HG02678 (cell line): ENCODE measurements around the gene RPRD2.
A peak's percentile ranks its signal among the peaks of the same experiment; 100 is the strongest.
"Not testable (repeated sequence)": the region's sequence is repeated elsewhere in the genome, so short reads cannot be mapped to it uniquely, and the experiment has no call there.

Experiments used
- ATAC-seq: cut with Tn5 transposase; IDR thresholded peaks from one replicate; pipeline ENCODE4 v1.9.1; 2021; ENCODE audit warnings: mild to moderate bottlenecking, moderate library complexity; ENCODE audit not compliant: unreplicated experiment

Gene RPRD2

DNA sequence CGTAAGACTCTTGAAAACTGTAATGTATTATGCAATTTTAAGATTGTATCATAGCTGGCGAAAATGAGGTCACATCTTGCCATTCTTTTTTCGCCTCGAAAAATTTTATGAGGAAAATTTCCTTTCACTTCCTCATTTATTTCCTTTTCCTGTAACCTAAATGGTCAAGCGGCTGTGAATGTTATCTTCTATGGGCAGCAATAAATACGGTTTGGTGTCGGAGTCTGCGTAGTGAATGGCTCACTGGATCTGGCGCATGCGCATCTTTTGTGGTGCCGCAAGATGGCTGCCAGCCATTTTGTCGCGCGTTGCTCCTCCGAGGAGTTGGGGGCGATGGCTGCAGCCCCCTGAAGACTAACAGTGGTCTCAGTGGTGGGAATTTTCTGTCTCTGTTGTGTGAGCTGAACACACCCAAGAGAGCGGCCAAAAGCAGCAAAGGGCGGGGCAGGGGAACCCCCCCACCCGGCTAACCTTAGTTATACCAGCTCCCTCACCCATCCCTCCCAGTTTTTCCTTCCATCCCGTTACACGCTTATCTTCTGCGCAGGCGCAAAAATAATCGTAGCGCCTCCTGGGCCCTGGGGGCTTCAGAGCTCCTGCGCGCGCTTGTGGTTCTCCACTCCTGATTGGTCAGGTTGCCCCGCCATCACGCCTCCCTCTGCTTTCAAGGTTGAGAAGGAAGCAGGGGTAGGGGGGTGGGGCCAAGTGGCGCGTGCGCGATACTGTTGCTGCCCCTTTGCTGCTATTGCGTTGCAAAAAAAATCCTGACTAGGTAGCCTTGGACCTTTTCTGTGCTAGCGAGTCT lies at the start of gene RPRD2:
Gene RPRD2 (plus strand): TSS at position 722 of the 805 bp plus-strand sequence. CDS start 568 bp downstream, outside the sequence.
- ATAC-seq, result peak; percentile 82

DNA sequence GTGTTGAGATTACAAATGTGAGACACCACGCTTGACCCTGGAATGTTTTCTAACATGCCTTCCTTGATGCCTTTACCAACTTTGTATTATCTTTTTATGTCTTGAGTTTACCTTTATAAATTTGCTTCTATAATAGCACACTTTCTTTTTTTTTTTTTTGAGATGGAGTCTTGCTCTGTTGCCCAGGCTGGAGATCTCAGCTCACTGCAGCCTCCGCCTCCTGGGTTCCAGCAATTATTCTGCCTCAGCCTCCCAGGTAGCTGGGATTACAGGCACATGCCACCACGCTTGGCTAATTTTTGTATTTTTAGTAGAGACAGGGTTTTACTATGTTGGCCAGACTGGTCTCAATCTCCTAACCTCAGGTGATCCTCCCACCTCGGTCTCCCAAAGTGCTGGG lies 49.3 kb upstream of the RPRD2 start:
- ATAC-seq, result not testable (repeated sequence)

DNA sequence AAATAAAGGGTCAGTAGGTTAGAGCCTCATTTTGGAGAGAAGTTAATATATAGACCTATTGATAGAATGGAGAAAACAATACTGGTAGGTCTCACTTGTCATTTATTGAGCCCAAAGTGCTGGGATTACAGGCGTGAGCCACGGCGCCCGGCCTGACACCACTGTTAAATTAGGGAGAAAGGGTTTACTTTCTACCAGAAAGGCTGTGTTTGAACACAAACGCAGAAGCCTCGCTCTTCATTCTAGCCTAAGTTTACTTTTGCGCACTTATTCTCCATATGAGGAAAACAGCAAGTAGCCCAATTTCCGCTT lies 43.3 kb upstream of the RPRD2 start:
- no peak for ATAC-seq

DNA sequence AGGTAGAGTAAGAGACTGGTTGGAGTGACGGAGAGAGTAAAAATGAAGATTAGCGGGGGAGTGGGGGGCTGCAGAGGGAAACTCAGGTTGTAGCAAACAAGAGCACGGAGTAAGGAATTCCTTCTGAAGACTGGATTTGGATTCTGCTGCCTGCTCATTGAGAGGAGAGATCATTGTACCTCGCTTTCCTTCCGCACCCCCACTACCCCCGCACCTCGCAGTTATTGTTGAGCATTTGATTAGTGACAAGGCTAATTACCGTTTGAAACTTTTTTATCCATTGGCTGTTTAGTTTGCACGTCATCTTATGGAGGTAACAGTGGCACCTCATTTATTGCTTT lies 42.2 kb upstream of the RPRD2 start:
- no peak for ATAC-seq

DNA sequence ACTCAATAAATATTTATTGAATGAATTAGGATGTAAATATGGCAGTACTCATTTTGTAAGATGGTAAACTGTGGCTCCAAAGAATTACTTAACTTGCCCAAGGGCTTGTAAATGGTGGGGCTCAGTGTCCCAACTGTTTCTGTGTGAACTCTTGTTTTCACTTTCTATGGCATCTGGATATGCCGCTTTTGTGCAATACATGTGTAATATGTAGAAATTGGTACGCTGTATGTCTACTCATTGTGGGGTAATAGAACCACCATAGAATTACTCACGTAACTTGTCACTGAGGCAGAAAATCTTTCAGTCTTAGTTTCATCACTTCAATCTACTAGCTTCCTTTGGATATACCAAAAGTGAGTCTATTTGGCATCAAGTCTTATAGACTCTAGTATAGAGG lies 41.6 kb upstream of the RPRD2 start:
- ATAC-seq, result no peak

DNA sequence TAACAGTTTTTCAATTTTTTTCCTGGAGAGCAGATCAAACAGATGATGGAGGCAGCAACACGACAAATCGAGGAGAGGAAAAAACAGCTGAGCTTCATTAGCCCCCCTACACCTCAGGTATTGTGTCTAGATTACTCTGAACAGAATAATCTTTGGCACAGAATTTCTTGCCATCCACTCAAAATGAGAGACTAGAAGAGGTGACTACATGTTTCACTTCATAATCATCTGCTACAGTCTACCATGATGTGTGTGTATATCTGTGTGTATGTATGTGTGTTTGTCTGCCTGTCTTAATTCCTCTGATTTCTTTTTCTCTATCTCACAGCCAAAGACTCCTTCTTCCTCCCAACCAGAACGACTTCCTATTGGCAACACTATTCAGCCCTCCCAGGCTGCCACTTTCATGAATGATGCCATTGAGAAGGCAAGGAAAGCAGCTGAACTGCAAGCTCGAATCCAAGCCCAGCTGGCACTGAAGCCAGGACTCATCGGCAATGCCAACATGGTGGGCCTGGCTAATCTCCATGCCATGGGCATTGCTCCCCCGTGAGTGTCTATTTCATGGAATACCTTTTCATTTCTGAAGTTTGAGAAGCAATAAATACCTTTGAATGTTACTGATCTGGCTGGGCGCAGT lies 31.2 kb upstream of the RPRD2 start:
- no peak for ATAC-seq

DNA sequence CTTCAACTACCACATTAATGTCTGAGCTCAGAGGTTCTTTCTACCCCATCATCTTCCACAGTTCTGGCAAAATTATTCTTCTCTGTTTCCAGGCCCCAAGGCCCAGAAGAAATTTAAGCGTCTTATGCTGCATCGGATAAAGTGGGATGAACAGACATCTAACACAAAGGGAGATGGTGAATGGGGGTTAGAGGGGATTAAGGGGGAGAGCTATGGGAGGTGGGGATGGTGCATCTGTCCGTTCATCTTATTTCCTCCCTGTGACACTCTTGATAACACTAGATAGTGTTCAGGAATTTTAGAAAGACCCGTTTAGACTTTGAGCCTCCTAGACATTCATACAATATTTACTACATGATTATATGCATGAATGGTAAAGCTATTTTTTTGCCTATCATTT lies 17.6 kb upstream of the RPRD2 start:
- no peak for ATAC-seq

DNA sequence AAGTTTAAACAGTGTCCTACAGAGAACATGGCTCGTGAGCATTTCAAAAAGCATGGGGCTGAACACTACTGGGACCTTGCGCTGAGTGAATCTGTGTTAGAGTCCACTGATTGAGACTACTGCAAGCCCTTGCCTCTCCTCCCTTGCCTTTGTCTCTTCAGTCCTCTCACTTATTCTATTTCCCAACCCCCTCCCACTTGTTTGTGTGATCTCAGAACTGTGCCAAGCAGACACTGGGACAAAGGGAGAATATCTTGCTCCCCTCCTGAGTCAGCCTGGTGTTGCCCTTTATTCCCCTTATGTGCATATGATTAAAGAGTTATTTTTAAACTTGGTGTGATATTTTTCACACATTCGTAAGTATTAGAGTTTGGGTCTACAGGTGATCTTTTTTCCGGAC lies 11.1 kb upstream of the RPRD2 start:
- no peak for ATAC-seq

DNA sequence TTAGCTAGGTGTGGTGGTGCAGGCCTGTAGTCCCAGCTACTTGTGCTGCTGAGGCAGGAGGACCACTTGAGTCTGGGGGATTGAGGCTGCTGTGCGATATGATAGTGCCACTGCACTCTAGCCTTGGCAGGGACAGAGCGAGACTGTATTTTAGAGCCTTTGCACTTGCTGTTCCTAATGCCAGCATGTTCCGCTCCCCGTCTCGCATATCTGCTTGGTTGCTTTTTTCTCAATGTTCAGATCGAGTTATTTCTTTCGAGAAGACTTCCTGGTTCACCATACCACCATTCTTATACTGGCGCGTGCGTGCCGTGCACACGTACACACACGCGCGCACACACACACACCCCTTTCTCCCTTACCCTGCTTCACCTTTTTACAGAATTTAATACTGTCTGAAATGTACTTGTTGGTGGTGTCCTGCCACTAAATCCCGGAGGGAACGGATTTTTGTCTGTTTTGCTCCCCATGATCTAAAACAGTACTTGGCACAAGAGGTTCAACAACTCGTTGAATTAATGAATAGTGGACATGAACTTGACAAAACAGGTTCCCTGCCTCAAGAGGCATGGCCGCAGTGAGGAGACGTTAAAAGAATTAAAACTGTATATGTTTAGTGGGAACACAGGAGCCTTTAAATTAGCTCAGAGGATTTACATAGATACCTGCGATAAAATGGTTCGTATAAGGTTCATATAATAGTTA lies 1.1 kb upstream of the RPRD2 start:
- ATAC-seq, result no peak

DNA sequence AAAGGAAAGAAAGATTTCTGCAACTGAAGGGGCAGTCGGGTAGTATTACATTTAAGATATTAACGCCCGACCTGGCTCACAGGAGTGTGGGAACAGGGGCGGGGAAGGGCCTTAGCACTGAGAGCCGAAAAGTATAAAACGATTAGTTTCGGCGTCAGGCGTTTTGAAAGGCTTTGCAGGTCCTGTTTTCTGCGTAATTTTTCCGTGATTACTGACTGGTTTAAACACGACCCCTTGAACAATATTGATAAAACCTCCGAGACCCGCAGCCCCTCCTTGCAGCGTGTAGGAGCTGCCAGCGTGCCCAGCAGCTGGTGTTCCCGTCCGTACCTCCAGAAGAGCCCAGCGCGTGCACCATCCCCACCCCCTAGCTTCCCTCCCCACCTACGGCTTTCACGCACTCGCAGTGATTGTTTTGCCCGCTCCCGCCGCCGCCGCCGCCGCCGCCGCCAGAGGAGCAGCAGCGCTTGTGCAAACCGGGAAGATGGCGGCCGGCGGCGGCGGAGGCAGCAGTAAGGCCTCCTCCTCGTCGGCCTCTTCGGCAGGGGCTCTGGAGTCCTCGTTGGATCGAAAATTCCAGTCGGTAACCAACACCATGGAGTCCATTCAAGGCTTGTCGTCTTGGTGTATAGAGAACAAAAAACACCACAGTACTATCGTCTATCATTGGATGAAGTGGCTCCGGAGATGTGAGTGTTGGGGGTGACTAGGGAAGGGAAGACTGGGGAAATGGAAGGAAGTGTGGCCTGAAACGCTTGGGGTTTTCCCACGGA lies 470 bp downstream of the RPRD2 start:
- peak; percentile 20 for ATAC-seq

DNA sequence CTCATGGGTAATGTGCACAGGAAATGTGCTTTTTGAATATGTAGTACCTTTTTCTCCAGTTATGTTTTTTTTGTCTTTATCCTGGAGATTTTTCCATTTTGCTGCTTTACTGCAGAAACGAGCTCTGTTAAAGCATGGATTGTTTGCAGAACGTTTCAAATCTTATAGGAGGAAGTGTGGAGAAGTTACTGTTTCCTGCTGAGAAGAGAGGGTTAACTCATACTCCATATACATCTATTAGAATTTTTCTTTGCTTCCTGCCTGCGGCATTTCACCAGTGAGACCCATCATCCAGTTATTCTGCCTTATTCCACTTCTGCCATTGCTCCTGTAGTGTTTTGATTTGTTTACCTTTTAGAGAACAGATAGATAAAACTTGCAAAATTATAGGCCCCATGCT lies 2.0 kb downstream of the RPRD2 start:
- ATAC-seq, result no peak

DNA sequence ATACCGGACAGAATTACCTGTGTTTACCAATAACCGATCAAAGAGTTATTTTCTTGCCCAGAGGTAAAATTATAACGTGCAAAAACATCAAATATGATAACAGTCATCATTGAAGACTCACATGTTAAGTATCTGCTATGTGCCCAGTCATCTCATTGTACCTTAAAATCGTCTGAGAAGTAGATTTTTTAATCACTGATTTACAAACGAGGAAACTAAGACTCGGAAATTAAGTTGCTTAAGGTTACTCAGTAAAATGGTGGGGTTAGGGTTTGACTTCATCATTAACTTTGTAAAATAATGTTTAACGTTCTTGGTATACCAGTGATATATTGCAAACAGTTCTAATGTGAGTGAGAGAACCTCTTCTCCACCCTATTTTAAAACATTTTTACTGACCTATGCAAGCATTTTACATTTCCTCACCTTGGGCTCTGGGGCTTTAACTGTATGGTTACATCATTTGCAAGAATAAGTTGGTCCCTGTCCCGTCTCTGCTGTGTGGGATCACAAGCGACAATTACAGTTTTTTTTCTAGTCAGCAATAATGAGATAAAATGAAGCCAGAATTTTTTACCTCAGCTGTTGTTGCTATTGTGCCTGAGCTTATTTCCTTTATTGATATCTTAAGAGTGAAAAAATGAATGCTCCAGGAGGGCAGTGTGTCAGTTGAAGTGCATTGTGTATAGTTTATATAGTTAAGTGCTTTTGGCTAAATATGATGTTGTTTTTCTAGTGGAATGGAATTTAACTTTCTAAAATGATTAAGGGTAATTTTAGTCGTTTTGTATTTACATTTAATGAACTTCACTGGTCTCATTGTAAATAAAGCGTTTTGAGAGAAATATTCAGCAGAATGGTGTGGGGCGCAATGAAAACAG lies 2.7 kb downstream of the RPRD2 start:
- no peak for ATAC-seq

DNA sequence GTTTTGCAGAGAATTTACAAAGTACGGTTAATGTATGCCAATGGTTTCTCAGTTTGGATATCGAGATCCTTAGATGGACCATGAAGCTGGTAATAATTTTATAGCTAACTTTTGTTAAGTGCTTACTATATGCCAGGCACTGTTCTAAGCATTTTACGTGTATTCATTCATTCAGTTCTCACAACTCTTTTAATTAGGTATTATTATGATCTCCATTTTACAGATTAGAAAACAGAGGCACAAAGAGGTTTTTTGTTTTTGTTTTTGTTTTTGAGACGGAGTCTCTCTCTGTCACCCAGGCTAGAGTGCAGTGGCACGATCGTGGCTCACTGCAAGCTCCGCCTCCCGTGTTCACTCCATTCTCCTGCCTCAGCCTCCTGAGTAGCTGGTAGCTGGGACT lies 7.2 kb downstream of the RPRD2 start:
- ATAC-seq, result no peak

DNA sequence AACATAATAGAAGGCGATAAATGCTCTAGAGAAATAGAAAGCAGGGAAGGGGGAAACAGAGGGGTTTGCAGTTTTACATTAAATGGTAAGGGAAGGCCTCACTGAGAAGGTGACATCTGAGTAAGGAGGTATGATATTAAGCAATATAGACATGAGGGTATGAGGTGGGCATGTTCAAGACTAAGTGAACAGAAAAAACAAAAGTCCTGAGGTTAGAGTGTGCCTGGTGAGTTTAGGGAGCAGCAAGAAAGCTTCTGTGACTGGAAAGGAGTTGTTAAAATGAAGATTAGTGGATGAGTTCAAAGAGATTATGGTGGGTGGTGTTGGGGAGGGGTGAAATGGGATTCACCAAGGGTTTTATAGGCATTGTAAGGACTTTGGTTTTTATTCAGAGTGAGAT lies 8.6 kb downstream of the RPRD2 start:
- no peak for ATAC-seq

DNA sequence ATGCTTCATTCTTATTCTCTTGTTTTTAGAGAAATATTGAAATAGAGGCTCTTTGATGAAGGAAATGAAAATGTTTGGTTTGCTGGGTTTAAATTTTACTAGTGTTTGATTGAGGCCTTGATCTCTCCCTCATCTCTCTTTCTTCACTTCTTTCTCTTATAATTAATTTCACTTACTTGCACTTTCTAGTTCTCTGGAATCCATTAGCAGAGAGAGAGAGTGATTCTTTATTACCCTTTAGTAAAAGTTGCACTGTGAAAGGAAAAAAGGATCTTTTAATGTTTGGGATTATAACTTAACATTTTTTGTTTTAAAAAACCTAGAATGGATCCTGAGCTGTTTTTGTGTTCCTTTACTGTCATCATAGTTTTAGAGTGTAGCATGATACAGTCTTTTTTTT lies 12.2 kb downstream of the RPRD2 start:
- no peak for ATAC-seq

DNA sequence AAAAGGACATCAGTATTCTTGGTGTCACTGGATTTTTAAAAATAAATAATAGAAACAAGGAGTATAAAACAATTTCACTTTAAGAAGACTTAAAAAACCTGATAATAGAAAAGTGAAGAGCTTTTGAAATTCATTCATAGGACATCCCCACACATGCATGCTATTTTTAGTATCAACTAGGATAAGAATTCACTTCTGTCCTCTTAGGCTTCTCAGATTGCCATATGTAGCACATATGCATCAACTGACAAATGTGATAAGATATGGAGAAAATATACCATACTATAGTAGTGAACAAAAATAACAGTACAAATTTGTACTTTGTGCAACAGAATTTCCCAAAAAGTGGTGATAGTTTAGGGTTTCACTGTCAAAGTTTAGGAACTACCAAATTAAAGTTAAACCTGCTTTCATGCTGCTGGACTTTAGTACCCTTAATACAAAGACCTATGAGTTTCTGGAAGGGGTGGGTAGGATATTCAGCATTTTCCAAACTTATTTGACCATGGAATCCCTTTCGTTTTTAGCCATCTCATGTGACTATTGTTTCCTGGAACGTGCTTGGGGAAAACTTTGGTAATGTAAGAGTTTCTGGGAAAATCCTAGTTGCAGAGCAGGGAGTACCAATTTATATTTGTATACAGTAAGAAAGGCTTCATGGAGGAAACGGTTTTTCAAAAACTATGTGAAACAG lies 19.8 kb downstream of the RPRD2 start:
- ATAC-seq, result no peak

DNA sequence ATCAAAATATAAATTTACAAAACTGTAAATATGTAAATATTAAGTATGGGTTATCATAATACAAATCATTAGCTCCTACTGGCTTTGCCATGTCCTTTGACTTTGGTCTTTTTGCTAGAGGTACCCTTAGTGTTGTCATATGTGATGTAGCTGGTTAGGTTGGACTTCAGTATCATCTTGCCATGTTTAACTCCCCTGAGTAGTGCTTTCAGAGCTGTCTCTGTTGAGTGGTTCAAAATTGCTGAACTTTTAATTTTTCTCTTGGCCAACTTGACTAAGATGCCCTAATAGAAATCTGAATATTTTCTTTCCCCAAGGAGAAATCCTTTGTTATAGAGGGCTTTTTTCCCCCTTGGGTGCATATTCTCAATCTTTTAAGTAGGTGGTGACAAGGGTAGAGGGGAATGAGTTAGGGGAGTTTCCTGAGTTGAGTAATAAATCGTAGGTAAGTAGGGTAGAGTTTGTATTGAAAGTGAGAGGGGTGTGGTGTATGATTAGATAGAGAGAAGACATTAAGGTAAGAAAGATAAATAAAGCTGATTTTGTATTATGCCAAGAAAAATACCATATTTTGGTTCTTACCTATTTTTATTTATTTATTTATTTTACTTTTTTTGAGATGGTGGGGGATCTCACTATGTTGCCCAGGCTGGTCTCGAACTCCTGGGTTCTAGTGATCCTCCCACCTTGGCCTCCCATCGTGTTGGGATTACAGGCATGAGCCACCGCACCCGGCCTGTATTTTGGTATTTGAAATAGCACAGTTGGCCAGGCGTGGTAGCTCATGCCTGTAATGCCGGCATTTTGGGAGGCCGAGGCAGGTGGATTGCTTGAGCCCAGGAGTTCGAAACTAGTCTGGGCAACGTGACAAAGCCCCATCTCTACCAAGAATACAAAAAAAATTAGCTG lies 21.8 kb downstream of the RPRD2 start:
- no peak for ATAC-seq

DNA sequence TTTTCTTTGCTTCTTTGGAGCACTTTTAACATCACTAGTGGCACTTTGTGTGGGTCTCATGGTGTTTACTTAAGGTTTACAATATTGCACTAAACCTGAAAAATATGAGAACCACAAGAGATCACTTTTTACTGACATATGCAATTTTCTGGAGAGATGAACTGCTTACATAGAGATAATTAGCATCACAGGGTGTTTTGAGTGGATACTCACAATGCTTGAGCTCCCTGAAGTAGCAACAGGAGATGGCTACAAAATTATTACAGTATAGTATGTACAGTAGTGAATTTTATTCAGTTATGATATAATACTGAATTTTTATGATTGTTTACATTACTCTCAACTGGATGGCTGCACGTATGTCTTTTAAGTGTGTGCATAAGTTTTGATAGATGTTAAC lies 22.6 kb downstream of the RPRD2 start:
- ATAC-seq, result no peak

DNA sequence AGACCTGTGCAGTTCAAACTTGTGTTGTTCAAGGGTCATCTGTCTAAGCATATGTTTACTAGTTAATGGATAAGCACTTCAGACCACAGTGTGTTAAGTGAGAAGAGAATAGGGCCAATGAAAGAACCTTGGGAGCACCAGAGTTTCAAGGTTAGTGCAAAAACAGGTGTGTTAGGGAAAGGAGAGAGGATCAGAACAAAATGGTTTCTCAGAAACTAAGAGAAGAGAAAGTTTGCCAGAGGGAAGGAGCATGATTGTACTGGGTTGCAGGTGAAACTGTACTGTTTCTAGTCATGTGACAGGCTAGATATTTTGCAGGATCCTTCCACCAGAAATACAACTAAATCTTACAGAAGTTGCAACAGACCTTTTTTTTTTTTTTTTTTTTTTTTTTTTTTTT lies 23.3 kb downstream of the RPRD2 start:
- ATAC-seq, result no peak
